ENCODE results near the gene ZNF490. TPM values are rescaled to one million over a fixed set of nuclear protein-coding genes. Genes with fewer than 3 reads are reported as not detected.

Gene ZNF490
- total and polyA plus RNA-seq, 2 of the 4 experiments (the other 2 are of a cell fraction) = 1.7 to 9.0 TPM

DNA sequence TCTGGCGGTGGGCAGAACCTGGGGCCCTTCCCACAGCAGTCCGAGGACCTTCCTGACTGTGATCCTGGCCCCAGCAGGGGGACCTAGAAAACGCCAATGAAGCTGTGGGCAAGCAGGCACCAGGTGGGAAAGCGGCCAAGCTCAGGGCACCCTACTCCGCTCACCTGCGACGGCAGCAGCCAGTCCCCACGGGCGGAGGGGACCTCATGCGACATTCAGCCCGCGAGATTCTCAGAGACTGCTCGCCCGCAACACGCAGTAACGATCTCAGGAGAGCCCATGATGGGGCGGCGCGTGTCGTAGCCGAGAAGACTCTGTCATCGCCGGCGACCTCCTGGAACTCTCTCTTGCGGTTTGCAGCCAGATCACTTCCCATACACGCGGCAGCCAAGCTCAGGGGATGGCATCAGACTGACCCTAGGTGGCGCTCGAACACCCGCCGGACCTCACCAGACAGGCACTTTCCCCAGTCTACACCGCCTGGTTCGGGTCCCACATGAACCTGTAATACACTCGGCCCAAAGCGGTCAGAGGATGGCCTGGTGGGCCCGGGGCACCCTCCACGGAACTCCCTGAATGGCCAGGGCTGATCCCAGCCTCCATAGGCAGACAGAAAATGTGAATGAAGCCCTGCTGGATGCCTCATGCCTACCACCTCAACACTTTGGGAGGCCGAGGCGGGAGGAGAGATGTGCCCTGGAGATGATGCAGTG lies 29.4 kb upstream of the ZNF490 start:
- Histone ChIP-seq H3K23ac (ENCODE audit: low read depth, low read length) (no peak overlapping the region), H4K91ac (ENCODE audit: insufficient read depth, low read depth, low read length) (no peak overlapping the region; the same call in 1 of the 2 replicates), H4K5ac (ENCODE audit: low read depth, low read length) (0 out of 2 replicates have a peak overlapping the region, but pooled peaks have one; percentile 43), H3K18ac (ENCODE audit: low read depth, low read length) (no peak overlapping the region), H3K9me3 (ENCODE audit: control insufficient read depth, insufficient read depth, low read length) (no peaks in the 10 kb centered on the region), H2BK120ac (ENCODE audit: low read depth, low read length) (no peak overlapping the region), H4K8ac (ENCODE audit: low read depth in 2 of 2, low read length in 2 of 2) (peak overlapping the region in 1 of 2 experiments; percentile 67; a peak in 2 of 4 replicates), H2AK5ac (ENCODE audit: low read depth, low read length) (no peak overlapping the region), H3K4me1 (ENCODE audit: control insufficient read depth, insufficient read depth, low read length) (peaks cover 3% of the 10 kb centered on the region), H3K27me3 (ENCODE audit: control insufficient read depth, insufficient read depth, low read length) (no peaks in the 10 kb centered on the region), H2BK5ac (ENCODE audit: low read depth, low read length, poor library complexity, severe bottlenecking) (no peak overlapping the region), H3K36me3 (ENCODE audit: control insufficient read depth, insufficient read depth, low read length) (no peaks in the 10 kb centered on the region), H3K27ac (ENCODE audit: insufficient read depth, low read length) (no peak overlapping the region), H3K4me3 (ENCODE audit: insufficient read depth, low read depth, low read length) (no peak overlapping the region; the same call in 1 of the 2 replicates), H4K20me1 (ENCODE audit: insufficient read depth, low read length) (no peaks in the 10 kb centered on the region), H2BK20ac (ENCODE audit: low read depth, low read length) (no peak overlapping the region), H2AK9ac (replicated peaks; ENCODE audit: low read depth, low read length, poor library complexity) (peak overlapping the region; percentile 17), H3K4me2 (ENCODE audit: low read depth, low read length) (peak overlapping the region; percentile 64), H3K79me1 (ENCODE audit: low read depth in 1 of 2, low read length in 2 of 2) (no peaks in the 10 kb centered on the region), H3K9me1 (ENCODE audit: insufficient read depth, low read length) (no peaks in the 10 kb centered on the region), H3K56ac (ENCODE audit: extremely low read depth, insufficient read depth, low read length) (no peak overlapping the region), H3K14ac (replicated peaks; ENCODE audit: low read depth, low read length) (no peak overlapping the region), H2BK15ac (ENCODE audit: low read depth, low read length) (no peak overlapping the region), H3K4ac (ENCODE audit: low read depth, low read length) (no peak overlapping the region), H2AFZ (replicated peaks; ENCODE audit: low read length, poor library complexity) (peak overlapping the region; percentile 92), H3K9ac (ENCODE audit: low read depth, low read length) (no peak overlapping the region)
- in situ Hi-C loops (cut with MboI; ENCODE audit: low sequenced_read_pairs) (no loop called here), intact Hi-C loops (cut with micrococcal nuclease) (no loop called here), dilution Hi-C loops (cut with HindIII; ENCODE audit: low sequenced_read_pairs, unreplicated experiment) (no loop called here)
- ChIA-PET CTCF (interaction anchor here (0.6 to 1.0 kb wide), 2 partner anchors 9 to 94 kb away, joined by 3 read pairs; no protein-coding TSS in a partner anchor), POLR2A (ENCODE audit: unreplicated experiment) (no interaction called here)
- 17% methylated on average over 27 of the region's 39 CpGs; no CpG with 5 or more reads in 1 of the 2 experiments for WGBS, 2 experiments (ENCODE audit: extremely low coverage in 2 of 2, insufficient read length in 1 of 2)
- peak; percentile 98 for ATAC-seq (ENCODE audit: low read depth)
- DNase-seq = peak; percentile 77
- BruUV-seq (replicated peaks) = no TSS peak
- TF ChIP-seq FOS (IDR thresholded peaks at IDR 0.05; ENCODE audit: low read depth, low read length) = no peak
- no peak for TF ChIP-seq CEBPB (IDR thresholded peaks at IDR 0.05; ENCODE audit: low read depth, low read length)
- no peak for TF ChIP-seq CHD1 (IDR thresholded peaks at IDR 0.05; ENCODE audit: low read depth, low read length)
- TF ChIP-seq MAFK (IDR thresholded peaks at IDR 0.05; ENCODE audit: low read depth, low read length) = no peak
- no peak for TF ChIP-seq MAZ (IDR thresholded peaks at IDR 0.05; ENCODE audit: borderline replicate concordance, low read depth, low read length)
- no peak for TF ChIP-seq RFX5 (IDR thresholded peaks at IDR 0.05; ENCODE audit: low read depth, low read length)
- no peak for TF ChIP-seq POLR2A (IDR thresholded peaks at IDR 0.05; ENCODE audit: low read depth, low read length)
- TF ChIP-seq NFE2L2 (IDR thresholded peaks at IDR 0.05; ENCODE audit: low read depth, low read length) = no peak
- TF ChIP-seq, protein P1, sequence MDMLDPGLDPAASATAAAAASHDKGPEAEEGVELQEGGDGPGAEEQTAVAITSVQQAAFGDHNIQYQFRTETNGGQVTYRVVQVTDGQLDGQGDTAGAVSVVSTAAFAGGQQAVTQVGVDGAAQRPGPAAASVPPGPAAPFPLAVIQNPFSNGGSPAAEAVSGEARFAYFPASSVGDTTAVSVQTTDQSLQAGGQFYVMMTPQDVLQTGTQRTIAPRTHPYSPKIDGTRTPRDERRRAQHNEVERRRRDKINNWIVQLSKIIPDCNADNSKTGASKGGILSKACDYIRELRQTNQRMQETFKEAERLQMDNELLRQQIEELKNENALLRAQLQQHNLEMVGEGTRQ (IDR thresholded peaks at IDR 0.05; ENCODE audit: low read depth, low read length) = 0 out of 2 replicates have a peak, but pooled peaks have one; percentile 15
- TF ChIP-seq RCOR1 (IDR thresholded peaks at IDR 0.05; ENCODE audit: insufficient replicate concordance, low read length) = no peak
- TF ChIP-seq, protein P2, sequence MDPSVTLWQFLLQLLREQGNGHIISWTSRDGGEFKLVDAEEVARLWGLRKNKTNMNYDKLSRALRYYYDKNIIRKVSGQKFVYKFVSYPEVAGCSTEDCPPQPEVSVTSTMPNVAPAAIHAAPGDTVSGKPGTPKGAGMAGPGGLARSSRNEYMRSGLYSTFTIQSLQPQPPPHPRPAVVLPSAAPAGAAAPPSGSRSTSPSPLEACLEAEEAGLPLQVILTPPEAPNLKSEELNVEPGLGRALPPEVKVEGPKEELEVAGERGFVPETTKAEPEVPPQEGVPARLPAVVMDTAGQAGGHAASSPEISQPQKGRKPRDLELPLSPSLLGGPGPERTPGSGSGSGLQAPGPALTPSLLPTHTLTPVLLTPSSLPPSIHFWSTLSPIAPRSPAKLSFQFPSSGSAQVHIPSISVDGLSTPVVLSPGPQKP (IDR thresholded peaks at IDR 0.05; ENCODE audit: borderline replicate concordance, low read depth, low read length) = no peak
- TF ChIP-seq SMC3 (IDR thresholded peaks at IDR 0.05; ENCODE audit: low read depth, low read length) = peak; percentile 20; the same call in 1 of the 2 replicates
- 0 out of 2 replicates have a peak, but pooled peaks have one; percentile 12 for TF ChIP-seq BHLHE40 (IDR thresholded peaks at IDR 0.05; ENCODE audit: low read depth, low read length)
- TF ChIP-seq, protein P3, sequence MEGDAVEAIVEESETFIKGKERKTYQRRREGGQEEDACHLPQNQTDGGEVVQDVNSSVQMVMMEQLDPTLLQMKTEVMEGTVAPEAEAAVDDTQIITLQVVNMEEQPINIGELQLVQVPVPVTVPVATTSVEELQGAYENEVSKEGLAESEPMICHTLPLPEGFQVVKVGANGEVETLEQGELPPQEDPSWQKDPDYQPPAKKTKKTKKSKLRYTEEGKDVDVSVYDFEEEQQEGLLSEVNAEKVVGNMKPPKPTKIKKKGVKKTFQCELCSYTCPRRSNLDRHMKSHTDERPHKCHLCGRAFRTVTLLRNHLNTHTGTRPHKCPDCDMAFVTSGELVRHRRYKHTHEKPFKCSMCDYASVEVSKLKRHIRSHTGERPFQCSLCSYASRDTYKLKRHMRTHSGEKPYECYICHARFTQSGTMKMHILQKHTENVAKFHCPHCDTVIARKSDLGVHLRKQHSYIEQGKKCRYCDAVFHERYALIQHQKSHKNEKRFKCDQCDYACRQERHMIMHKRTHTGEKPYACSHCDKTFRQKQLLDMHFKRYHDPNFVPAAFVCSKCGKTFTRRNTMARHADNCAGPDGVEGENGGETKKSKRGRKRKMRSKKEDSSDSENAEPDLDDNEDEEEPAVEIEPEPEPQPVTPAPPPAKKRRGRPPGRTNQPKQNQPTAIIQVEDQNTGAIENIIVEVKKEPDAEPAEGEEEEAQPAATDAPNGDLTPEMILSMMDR (conservative IDR thresholded peaks at IDR 0.05; ENCODE audit: low read depth, low read length) = peak; percentile 74
